ENCODE results near the gene SIM2.

The SIM2 gene

DNA sequence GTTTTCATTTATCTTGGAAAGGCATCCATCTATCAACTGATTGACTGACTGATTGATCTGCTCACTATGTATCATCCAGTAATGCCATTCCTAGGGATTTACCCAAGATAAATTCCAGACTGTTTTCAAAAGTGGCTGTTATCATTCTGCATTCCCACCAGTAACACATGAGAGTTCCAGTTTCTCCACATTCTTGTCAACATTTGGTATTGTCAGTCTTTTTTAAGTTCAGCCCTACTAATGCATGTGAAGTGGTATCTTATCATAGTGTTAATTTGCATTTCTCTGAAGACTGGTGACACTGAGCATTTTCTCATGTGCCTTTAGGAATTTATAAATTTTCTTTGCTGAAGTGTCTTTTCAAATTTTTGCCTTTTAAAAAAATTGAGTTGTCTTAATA lies 99.6 kb downstream of the SIM2 start:
- Histone ChIP-seq H3K27me3 (ENCODE audit: insufficient read depth, low read length) (no peaks in the 10 kb centered on the region), H3K4me3 (ENCODE audit: low read length) (no peak overlapping the region), H3K9ac (ENCODE audit: low read depth, low read length) (no peak overlapping the region), H3K27ac (ENCODE audit: low read depth, low read length) (no peak overlapping the region), H3K36me3 (ENCODE audit: insufficient read depth, low read length) (no peaks in the 10 kb centered on the region), H3K4me1 (ENCODE audit: insufficient read depth, low read length) (no peaks in the 10 kb centered on the region), H3K9me3 (ENCODE audit: insufficient read depth, low read depth, low read length) (peaks cover 6% of the 10 kb centered on the region; the same call in 1 of the 2 replicates)
